Hepatocyte (in vitro differentiated cells): ENCODE measurements around the gene KCNJ4.

ENCODE experiments used
- EZH2 ChIP-seq: fragments of 200-600 bp; sonication (generic); IDR thresholded peaks from 2 replicates; pipeline ENCODE4 v1.6.1; 2016; ENCODE audit warnings: antibody characterized with exemption, mild to moderate bottlenecking, borderline replicate concordance
- EZH2phosphoT487 ChIP-seq: fragments of 200-600 bp; sonication (generic); IDR thresholded peaks from one replicate; pipeline ENCODE4 v1.6.1; 2018; ENCODE audit warnings: antibody characterized with exemption, mild to moderate bottlenecking, low read depth, moderate library complexity; ENCODE audit not compliant: unreplicated experiment, severe bottlenecking
- TF ChIP-seq, protein P1 (sequence below): fragments of 200-600 bp; sonication (generic); IDR thresholded peaks from 2 replicates; pipeline ENCODE4 v1.5.1; 2016; ENCODE audit warnings: antibody characterized with exemption, mild to moderate bottlenecking; ENCODE audit not compliant: poor library complexity

DNA sequence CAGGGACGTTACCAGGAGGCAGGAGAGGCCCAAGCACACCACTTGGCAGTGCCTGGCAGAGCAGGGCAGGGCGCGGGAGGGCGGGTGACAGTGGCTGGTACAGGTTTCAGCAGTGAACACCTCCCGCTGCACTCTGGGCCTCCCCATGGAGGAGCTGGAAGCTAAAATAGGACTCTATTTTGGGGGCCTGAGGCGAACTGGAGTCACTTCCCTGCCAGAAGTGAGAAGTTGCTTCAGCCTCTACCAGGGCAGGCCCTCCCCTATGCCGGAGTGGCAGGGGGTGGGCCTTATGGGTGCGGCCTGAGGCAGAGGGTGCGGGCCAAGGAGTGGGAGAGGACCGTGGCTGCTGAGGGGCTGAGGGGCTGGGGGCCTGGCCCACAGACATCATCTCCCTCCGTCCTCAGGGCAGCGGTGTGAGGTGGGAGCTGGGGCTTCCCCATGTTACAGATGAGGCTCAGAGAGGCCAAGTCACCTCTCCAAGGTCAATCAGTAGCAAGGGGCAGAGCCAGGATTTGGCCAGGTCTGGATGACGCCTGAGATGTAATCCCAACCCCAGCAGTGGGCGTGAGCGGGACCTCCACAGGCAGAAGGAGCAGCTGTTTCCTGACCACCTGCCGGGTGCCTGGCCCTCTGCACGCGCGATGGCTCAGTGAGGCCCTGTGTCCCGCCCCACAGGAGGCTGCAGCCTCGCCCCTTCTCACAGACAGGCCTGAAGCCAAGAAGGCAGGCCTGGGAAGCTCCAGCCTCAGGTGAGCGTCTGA, 39.3 kb downstream of the KCNJ4 start:
- TF ChIP-seq, protein P1, sequence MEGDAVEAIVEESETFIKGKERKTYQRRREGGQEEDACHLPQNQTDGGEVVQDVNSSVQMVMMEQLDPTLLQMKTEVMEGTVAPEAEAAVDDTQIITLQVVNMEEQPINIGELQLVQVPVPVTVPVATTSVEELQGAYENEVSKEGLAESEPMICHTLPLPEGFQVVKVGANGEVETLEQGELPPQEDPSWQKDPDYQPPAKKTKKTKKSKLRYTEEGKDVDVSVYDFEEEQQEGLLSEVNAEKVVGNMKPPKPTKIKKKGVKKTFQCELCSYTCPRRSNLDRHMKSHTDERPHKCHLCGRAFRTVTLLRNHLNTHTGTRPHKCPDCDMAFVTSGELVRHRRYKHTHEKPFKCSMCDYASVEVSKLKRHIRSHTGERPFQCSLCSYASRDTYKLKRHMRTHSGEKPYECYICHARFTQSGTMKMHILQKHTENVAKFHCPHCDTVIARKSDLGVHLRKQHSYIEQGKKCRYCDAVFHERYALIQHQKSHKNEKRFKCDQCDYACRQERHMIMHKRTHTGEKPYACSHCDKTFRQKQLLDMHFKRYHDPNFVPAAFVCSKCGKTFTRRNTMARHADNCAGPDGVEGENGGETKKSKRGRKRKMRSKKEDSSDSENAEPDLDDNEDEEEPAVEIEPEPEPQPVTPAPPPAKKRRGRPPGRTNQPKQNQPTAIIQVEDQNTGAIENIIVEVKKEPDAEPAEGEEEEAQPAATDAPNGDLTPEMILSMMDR = no peak
- no peak for TF ChIP-seq EZH2phosphoT487
- no peak for TF ChIP-seq EZH2
